HEK293 (cell line): ENCODE results near the gene MOK.

Experiments used
- EGR2 ChIP-seq: fragments of 450-650 bp; formaldehyde crosslinking; IDR thresholded peaks from 2 replicates; pipeline ENCODE4 v1.5.1; 2016; ENCODE audit warnings: low read depth, missing biosample characterization, missing genetic modification characterization
- KLF7 ChIP-seq: fragments of 450-650 bp; formaldehyde crosslinking; IDR thresholded peaks from 2 replicates; pipeline ENCODE4 v1.5.1; 2016; ENCODE audit warnings: missing biosample characterization, missing genetic modification characterization, borderline replicate concordance
- MEIS1 ChIP-seq: sonication (generic); formaldehyde crosslinking; IDR thresholded peaks from 2 replicates; pipeline ENCODE4 v1.8.1; 2022; ENCODE audit warnings: missing genetic modification reagents, mild to moderate bottlenecking, borderline replicate concordance
- MZF1 ChIP-seq: fragments of 450-650 bp; formaldehyde crosslinking; IDR thresholded peaks from 2 replicates; pipeline ENCODE4 v1.5.1; 2017; ENCODE audit warnings: missing biosample characterization, missing genetic modification characterization, borderline replicate concordance
- TCF7L2 ChIP-seq: IDR thresholded peaks from 2 replicates; pipeline ENCODE4 v1.6.1; 2011; ENCODE audit warnings: low read depth, mild to moderate bottlenecking, inconsistent platforms, low read length, moderate library complexity, borderline replicate concordance
- YY2 ChIP-seq: fragments of 450-650 bp; formaldehyde crosslinking; IDR thresholded peaks from 2 replicates; pipeline ENCODE4 v1.5.1; 2016; ENCODE audit warnings: missing biosample characterization, missing genetic modification characterization
- ZFP69B ChIP-seq: fragments of 450-650 bp; formaldehyde crosslinking; IDR thresholded peaks from 2 replicates; pipeline ENCODE4 v1.5.1; 2016; ENCODE audit warnings: missing biosample characterization, missing genetic modification characterization
- ZNF140 ChIP-seq: fragments of 450-650 bp; formaldehyde crosslinking; IDR thresholded peaks from 2 replicates; pipeline ENCODE4 v1.5.1; 2016; ENCODE audit warnings: missing biosample characterization, missing genetic modification characterization
- ZNF155 ChIP-seq: fragments of 450-650 bp; formaldehyde crosslinking; IDR thresholded peaks from 2 replicates; pipeline ENCODE4 v1.5.1; 2016; ENCODE audit warnings: missing biosample characterization, missing genetic modification characterization
- ZNF184 ChIP-seq: fragments of 450-650 bp; IDR thresholded peaks from 2 replicates; pipeline ENCODE4 v1.5.1; 2018; ENCODE audit warnings: missing biosample characterization, mild to moderate bottlenecking, missing genetic modification characterization
- ZNF202 ChIP-seq: fragments of 450-650 bp; formaldehyde crosslinking; IDR thresholded peaks from 2 replicates; pipeline ENCODE4 v1.5.1; 2016; ENCODE audit warnings: missing biosample characterization, missing genetic modification characterization, borderline replicate concordance
- ZNF24 ChIP-seq: fragments of 450-650 bp; formaldehyde crosslinking; IDR thresholded peaks from 2 replicates; pipeline ENCODE4 v1.5.1; 2016; ENCODE audit warnings: missing biosample characterization, missing genetic modification characterization
- ZNF274 ChIP-seq, 2 experiments: fragments of 200-500 bp in 1 of 2; fragments of 450-650 bp in 1 of 2; sonication (Bioruptor generic) in 1 of 2; formaldehyde crosslinking in 1 of 2; IDR thresholded peaks; 2 replicates each; pipeline versions ENCODE4 v1.5.1 to v1.6.1; 2014 to 2016; ENCODE audit warnings: borderline replicate concordance in 1 of 2, inconsistent platforms in 1 of 2, low read length in 1 of 2, missing biosample characterization in 1 of 2, missing genetic modification characterization in 1 of 2
- ZNF596 ChIP-seq: fragments of 450-650 bp; IDR thresholded peaks from 2 replicates; pipeline ENCODE4 v1.5.0; 2018; ENCODE audit warnings: missing biosample characterization, mild to moderate bottlenecking, missing genetic modification characterization, moderate library complexity
- ZNF660 ChIP-seq: fragments of 450-650 bp; IDR thresholded peaks from 2 replicates; pipeline ENCODE4 v1.5.1; 2018; ENCODE audit warnings: missing biosample characterization, mild to moderate bottlenecking, missing genetic modification characterization
- ZNF701 ChIP-seq: fragments of 450-650 bp; formaldehyde crosslinking; IDR thresholded peaks from 2 replicates; pipeline ENCODE4 v1.5.1; 2016; ENCODE audit warnings: missing biosample characterization, missing genetic modification characterization
- ZNF707 ChIP-seq: fragments of 450-650 bp; formaldehyde crosslinking; IDR thresholded peaks from 2 replicates; pipeline ENCODE4 v1.5.1; 2016; ENCODE audit warnings: missing biosample characterization, missing genetic modification characterization
- ZNF776 ChIP-seq: fragments of 450-650 bp; formaldehyde crosslinking; IDR thresholded peaks from 2 replicates; pipeline ENCODE4 v1.5.0; 2017; ENCODE audit warnings: missing biosample characterization, missing genetic modification characterization, borderline replicate concordance
- ZNF843 ChIP-seq: fragments of 450-650 bp; formaldehyde crosslinking; IDR thresholded peaks from 2 replicates; pipeline ENCODE4 v1.5.1; 2016; ENCODE audit warnings: missing biosample characterization, missing genetic modification characterization
- TF ChIP-seq, protein P1 (sequence below): fragments of 450-650 bp; formaldehyde crosslinking; IDR thresholded peaks from 2 replicates; pipeline ENCODE4 v1.5.1; 2016; ENCODE audit warnings: missing biosample characterization, missing genetic modification characterization, borderline replicate concordance
- TF ChIP-seq, protein P2 (sequence below): fragments of 450-650 bp; formaldehyde crosslinking; IDR thresholded peaks from 2 replicates; pipeline ENCODE4 v1.5.1; 2016; ENCODE audit warnings: missing biosample characterization, missing genetic modification characterization
- TF ChIP-seq, protein P3 (sequence below): fragments of 450-650 bp; formaldehyde crosslinking; IDR thresholded peaks from 2 replicates; pipeline ENCODE4 v1.5.1; 2017; ENCODE audit warnings: missing biosample characterization, missing genetic modification characterization
- TF ChIP-seq, protein P4 (sequence below): fragments of 450-650 bp; formaldehyde crosslinking; optimal IDR thresholded peaks from 2 replicates; pipeline ENCODE3; 2016; ENCODE audit warnings: missing biosample characterization, mild to moderate bottlenecking, missing genetic modification characterization
- TF ChIP-seq, protein P5 (sequence below): fragments of 450-650 bp; formaldehyde crosslinking; IDR thresholded peaks from 2 replicates; pipeline ENCODE4 v1.5.1; 2016; ENCODE audit warnings: missing biosample characterization, missing genetic modification characterization

Gene MOK

DNA sequence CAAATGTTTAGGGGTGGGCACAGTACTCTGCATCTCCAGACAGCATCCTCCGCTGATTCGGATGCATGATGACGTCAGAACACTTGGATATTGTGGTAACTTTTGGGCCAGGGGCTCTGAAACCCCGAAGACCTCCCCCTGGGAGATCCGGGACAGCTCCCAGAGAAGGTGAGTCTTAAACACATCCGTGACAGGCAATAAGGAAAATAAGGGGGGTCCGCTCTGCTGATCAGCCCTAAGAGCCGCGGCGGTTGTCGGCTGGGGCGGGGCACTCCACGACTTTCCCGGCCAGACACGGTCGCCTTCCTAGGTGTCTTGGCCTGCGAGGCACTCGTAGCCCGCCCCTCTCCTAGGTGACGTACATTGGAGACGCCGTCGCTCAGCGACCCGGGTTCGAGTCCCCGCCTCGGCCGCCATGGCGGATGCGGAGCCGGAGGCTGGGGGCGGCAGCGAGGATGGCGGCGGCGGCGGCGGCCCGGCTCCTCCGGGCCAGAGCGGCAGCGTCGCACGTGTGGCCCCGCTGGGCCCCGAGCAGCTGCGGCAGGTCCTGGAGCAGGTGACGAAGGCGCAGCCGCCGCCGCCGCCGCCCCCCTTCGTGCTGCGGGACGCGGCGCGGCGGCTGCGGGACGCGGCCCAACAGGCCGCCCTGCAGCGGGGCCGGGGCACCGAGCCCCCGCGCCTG, 14.5 kb upstream of the MOK start, which contains the start of gene ZNF839 (continued):
- TF ChIP-seq, protein P1, sequence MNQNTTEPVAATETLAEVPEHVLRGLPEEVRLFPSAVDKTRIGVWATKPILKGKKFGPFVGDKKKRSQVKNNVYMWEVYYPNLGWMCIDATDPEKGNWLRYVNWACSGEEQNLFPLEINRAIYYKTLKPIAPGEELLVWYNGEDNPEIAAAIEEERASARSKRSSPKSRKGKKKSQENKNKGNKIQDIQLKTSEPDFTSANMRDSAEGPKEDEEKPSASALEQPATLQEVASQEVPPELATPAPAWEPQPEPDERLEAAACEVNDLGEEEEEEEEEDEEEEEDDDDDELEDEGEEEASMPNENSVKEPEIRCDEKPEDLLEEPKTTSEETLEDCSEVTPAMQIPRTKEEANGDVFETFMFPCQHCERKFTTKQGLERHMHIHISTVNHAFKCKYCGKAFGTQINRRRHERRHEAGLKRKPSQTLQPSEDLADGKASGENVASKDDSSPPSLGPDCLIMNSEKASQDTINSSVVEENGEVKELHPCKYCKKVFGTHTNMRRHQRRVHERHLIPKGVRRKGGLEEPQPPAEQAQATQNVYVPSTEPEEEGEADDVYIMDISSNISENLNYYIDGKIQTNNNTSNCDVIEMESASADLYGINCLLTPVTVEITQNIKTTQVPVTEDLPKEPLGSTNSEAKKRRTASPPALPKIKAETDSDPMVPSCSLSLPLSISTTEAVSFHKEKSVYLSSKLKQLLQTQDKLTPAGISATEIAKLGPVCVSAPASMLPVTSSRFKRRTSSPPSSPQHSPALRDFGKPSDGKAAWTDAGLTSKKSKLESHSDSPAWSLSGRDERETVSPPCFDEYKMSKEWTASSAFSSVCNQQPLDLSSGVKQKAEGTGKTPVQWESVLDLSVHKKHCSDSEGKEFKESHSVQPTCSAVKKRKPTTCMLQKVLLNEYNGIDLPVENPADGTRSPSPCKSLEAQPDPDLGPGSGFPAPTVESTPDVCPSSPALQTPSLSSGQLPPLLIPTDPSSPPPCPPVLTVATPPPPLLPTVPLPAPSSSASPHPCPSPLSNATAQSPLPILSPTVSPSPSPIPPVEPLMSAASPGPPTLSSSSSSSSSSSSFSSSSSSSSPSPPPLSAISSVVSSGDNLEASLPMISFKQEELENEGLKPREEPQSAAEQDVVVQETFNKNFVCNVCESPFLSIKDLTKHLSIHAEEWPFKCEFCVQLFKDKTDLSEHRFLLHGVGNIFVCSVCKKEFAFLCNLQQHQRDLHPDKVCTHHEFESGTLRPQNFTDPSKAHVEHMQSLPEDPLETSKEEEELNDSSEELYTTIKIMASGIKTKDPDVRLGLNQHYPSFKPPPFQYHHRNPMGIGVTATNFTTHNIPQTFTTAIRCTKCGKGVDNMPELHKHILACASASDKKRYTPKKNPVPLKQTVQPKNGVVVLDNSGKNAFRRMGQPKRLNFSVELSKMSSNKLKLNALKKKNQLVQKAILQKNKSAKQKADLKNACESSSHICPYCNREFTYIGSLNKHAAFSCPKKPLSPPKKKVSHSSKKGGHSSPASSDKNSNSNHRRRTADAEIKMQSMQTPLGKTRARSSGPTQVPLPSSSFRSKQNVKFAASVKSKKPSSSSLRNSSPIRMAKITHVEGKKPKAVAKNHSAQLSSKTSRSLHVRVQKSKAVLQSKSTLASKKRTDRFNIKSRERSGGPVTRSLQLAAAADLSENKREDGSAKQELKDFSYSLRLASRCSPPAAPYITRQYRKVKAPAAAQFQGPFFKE, result no peak
- TF ChIP-seq MEIS1 (CRISPR knock-in tag) (0 out of 2 replicates have a peak, but pooled peaks have one; percentile 22), ZNF274 (IDR thresholded peaks at IDR 0.05; ENCODE audit: low read length) (no peak), ZNF274 (tag by site-specific recombination; IDR thresholded peaks at IDR 0.05; ENCODE audit: borderline replicate concordance) (no peak), ZNF155 (tag by site-specific recombination) (no peak), ZNF140 (no peak), YY2 (tag by site-specific recombination) (peak; percentile 82), ZNF776 (no peak), ZNF202 (tag by site-specific recombination) (no peak), ZNF24 (tag by site-specific recombination) (0 out of 2 replicates have a peak, but pooled peaks have one; percentile 43), ZNF184 (tag by site-specific recombination) (peak; percentile 56; the same call in 1 of the 2 replicates), ZFP69B (tag by site-specific recombination) (peak; percentile 56), ZNF843 (0 out of 2 replicates have a peak, but pooled peaks have one; percentile 31), ZNF707 (no peak), EGR2 (no peak), TCF7L2 (no peak), KLF7 (tag by site-specific recombination) (peak; percentile 87), MZF1 (no peak), ZNF701 (tag by site-specific recombination) (no peak), ZNF660 (tag by site-specific recombination) (peak; percentile 85; the same call in 1 of the 2 replicates), ZNF596 (tag by site-specific recombination) (no peak)
- TF ChIP-seq, protein P2, sequence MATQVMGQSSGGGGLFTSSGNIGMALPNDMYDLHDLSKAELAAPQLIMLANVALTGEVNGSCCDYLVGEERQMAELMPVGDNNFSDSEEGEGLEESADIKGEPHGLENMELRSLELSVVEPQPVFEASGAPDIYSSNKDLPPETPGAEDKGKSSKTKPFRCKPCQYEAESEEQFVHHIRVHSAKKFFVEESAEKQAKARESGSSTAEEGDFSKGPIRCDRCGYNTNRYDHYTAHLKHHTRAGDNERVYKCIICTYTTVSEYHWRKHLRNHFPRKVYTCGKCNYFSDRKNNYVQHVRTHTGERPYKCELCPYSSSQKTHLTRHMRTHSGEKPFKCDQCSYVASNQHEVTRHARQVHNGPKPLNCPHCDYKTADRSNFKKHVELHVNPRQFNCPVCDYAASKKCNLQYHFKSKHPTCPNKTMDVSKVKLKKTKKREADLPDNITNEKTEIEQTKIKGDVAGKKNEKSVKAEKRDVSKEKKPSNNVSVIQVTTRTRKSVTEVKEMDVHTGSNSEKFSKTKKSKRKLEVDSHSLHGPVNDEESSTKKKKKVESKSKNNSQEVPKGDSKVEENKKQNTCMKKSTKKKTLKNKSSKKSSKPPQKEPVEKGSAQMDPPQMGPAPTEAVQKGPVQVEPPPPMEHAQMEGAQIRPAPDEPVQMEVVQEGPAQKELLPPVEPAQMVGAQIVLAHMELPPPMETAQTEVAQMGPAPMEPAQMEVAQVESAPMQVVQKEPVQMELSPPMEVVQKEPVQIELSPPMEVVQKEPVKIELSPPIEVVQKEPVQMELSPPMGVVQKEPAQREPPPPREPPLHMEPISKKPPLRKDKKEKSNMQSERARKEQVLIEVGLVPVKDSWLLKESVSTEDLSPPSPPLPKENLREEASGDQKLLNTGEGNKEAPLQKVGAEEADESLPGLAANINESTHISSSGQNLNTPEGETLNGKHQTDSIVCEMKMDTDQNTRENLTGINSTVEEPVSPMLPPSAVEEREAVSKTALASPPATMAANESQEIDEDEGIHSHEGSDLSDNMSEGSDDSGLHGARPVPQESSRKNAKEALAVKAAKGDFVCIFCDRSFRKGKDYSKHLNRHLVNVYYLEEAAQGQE (tag by site-specific recombination), result 0 out of 2 replicates have a peak, but pooled peaks have one; percentile 20
- TF ChIP-seq, protein P3, sequence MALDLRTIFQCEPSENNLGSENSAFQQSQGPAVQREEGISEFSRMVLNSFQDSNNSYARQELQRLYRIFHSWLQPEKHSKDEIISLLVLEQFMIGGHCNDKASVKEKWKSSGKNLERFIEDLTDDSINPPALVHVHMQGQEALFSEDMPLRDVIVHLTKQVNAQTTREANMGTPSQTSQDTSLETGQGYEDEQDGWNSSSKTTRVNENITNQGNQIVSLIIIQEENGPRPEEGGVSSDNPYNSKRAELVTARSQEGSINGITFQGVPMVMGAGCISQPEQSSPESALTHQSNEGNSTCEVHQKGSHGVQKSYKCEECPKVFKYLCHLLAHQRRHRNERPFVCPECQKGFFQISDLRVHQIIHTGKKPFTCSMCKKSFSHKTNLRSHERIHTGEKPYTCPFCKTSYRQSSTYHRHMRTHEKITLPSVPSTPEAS (tag by site-specific recombination), result no peak
- TF ChIP-seq, protein P4, sequence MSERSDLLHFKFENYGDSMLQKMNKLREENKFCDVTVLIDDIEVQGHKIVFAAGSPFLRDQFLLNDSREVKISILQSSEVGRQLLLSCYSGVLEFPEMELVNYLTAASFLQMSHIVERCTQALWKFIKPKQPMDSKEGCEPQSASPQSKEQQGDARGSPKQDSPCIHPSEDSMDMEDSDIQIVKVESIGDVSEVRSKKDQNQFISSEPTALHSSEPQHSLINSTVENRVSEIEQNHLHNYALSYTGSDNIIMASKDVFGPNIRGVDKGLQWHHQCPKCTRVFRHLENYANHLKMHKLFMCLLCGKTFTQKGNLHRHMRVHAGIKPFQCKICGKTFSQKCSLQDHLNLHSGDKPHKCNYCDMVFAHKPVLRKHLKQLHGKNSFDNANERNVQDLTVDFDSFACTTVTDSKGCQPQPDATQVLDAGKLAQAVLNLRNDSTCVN (tag by site-specific recombination), result peak; percentile 34
- TF ChIP-seq, protein P5, sequence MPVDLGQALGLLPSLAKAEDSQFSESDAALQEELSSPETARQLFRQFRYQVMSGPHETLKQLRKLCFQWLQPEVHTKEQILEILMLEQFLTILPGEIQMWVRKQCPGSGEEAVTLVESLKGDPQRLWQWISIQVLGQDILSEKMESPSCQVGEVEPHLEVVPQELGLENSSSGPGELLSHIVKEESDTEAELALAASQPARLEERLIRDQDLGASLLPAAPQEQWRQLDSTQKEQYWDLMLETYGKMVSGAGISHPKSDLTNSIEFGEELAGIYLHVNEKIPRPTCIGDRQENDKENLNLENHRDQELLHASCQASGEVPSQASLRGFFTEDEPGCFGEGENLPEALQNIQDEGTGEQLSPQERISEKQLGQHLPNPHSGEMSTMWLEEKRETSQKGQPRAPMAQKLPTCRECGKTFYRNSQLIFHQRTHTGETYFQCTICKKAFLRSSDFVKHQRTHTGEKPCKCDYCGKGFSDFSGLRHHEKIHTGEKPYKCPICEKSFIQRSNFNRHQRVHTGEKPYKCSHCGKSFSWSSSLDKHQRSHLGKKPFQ (tag by site-specific recombination), result no peak
